Parathyroid adenoma (tissue), 2 donors: Measurements from ENCODE around the gene FAAH.

ENCODE experiments used
- H2AFZ ChIP-seq: fragments of 300-600 bp; sonication (generic); one replicate; pipeline ENCODE4 v1.7.0; 2017; ENCODE audit warnings: antibody characterized with exemption, mild to moderate bottlenecking
- H3K27ac ChIP-seq: fragments of 300-600 bp; sonication (generic); one replicate; pipeline ENCODE4 v1.7.0; 2017
- H3K27me3 ChIP-seq: fragments of 300-600 bp; sonication (generic); one replicate; pipeline ENCODE4 v1.7.0; 2017; ENCODE audit warnings: low read length; ENCODE audit not compliant: control insufficient read depth, insufficient read depth
- H3K36me3 ChIP-seq: fragments of 300-600 bp; sonication (generic); one replicate; pipeline ENCODE4 v1.7.0; 2017; ENCODE audit warnings: low read length; ENCODE audit not compliant: control insufficient read depth, insufficient read depth
- H3K4me1 ChIP-seq: fragments of 300-600 bp; sonication (generic); one replicate; pipeline ENCODE4 v1.7.0; 2017; ENCODE audit warnings: control low read depth
- H3K4me2 ChIP-seq: fragments of 300-600 bp; sonication (generic); one replicate; pipeline ENCODE4 v1.7.0; 2017; ENCODE audit warnings: low read length
- H3K4me3 ChIP-seq: fragments of 300-600 bp; sonication (generic); one replicate; pipeline ENCODE4 v1.7.0; 2017; ENCODE audit warnings: low read depth, low read length
- H3K79me2 ChIP-seq: fragments of 300-600 bp; sonication (generic); one replicate; pipeline ENCODE4 v1.7.0; 2017; ENCODE audit warnings: control low read depth
- H3K9ac ChIP-seq: fragments of 300-600 bp; sonication (generic); one replicate; pipeline ENCODE4 v1.7.0; 2017; ENCODE audit warnings: mild to moderate bottlenecking
- H3K9me3 ChIP-seq: fragments of 300-600 bp; sonication (generic); one replicate; pipeline ENCODE4 v1.7.0; 2017; ENCODE audit warnings: low read length; ENCODE audit not compliant: control insufficient read depth
- TF ChIP-seq, protein P1 (sequence below): fragments of 300-600 bp; sonication (generic); IDR thresholded peaks from one replicate; pipeline ENCODE4 v1.7.0; 2017; ENCODE audit warnings: antibody characterized with exemption, mild to moderate bottlenecking
- donor health status: primary hyperparathyroidism.

Gene FAAH

DNA sequence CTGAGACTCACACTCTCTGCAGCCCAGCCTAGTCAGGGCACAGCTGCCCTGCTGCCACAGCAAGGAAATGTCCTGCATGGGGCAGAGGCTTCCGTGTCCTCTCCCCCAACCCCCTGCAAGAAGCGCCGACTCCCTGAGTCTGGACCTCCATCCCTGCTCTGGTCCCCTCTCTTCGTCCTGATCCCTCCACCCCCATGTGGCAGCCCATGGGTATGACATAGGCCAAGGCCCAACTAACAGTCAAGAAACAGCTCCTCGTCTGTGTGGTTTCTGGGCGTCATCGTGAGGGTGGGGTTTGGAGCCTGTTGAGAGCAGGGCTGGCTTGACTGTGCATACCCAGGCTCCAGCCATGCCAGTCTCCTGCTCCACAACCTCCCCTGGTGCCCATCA lies 19.5 kb downstream of the FAAH start:
- no peak overlapping the region for H3K9ac ChIP-seq
- H2AFZ ChIP-seq, result no peak overlapping the region
- H3K36me3 ChIP-seq, result no peaks in the 10 kb centered on the region

DNA sequence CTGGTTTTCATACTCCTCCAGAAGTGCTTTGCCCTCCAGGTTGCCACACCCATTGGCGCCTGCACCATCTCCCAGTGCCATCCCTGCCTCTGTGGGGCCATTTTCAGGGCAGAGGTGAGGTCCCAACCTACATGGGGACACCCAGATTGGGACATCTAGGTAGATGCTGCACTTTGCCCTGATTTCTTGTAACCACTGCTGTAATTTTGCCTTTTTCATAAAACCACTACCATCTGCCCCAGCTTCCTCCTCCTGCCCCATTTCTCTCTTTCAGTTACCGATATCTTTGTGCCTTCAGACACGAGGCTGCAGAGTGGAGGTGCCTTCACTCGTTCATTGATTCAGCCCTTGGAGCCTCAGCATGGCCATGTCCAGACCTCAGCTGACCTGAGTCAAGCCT lies 21.4 kb downstream of the FAAH start:
- H3K9ac ChIP-seq, result no peak overlapping the region
- no peak overlapping the region for H3K4me2 ChIP-seq
- TF ChIP-seq, protein P1, sequence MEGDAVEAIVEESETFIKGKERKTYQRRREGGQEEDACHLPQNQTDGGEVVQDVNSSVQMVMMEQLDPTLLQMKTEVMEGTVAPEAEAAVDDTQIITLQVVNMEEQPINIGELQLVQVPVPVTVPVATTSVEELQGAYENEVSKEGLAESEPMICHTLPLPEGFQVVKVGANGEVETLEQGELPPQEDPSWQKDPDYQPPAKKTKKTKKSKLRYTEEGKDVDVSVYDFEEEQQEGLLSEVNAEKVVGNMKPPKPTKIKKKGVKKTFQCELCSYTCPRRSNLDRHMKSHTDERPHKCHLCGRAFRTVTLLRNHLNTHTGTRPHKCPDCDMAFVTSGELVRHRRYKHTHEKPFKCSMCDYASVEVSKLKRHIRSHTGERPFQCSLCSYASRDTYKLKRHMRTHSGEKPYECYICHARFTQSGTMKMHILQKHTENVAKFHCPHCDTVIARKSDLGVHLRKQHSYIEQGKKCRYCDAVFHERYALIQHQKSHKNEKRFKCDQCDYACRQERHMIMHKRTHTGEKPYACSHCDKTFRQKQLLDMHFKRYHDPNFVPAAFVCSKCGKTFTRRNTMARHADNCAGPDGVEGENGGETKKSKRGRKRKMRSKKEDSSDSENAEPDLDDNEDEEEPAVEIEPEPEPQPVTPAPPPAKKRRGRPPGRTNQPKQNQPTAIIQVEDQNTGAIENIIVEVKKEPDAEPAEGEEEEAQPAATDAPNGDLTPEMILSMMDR, result no peak
- no peaks in the 10 kb centered on the region for H3K36me3 ChIP-seq
- no peak overlapping the region for H2AFZ ChIP-seq
- H3K79me2 ChIP-seq, result no peaks in the 10 kb centered on the region
- H3K4me1 ChIP-seq, result peaks cover 3% of the 10 kb centered on the region
- no peak overlapping the region for H3K4me3 ChIP-seq
- no peaks in the 10 kb centered on the region for H3K9me3 ChIP-seq
- H3K27ac ChIP-seq, result no peak overlapping the region
- H3K27me3 ChIP-seq, result no peaks in the 10 kb centered on the region

More for the DNA sequence above, 19.5 kb downstream of the FAAH start:
- no peaks in the 10 kb centered on the region for H3K27me3 ChIP-seq
- no peak overlapping the region for H3K4me2 ChIP-seq
- TF ChIP-seq, protein P1, result no peak
- H3K4me1 ChIP-seq, result peaks cover 3% of the 10 kb centered on the region
- no peak overlapping the region for H3K27ac ChIP-seq
- H3K9me3 ChIP-seq, result no peaks in the 10 kb centered on the region
- H3K4me3 ChIP-seq, result no peak overlapping the region
- no peaks in the 10 kb centered on the region for H3K79me2 ChIP-seq

DNA sequence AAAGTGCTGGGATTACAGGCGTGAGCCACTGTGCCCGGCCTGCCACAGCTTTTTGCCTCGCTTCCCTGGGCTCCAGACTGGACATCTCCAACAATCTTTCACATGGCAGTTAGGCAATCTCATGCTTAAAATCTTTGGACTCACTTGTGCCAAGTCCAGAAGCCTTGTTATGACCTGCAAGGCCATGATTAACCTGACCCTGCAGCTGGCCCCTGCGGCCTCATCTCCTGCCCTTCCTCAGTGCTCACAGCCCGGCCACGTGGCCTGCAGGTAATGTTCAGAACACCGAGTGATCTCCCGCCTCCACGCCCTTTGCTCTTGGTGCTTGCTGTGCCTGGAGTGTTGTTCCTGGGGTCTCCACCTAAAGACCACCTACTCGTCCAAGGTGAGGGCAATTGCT lies 24.9 kb downstream of the FAAH start:
- Histone ChIP-seq H3K27me3 (no peaks in the 10 kb centered on the region), H3K9ac (no peak overlapping the region)
- TF ChIP-seq, protein P1, result no peak

DNA sequence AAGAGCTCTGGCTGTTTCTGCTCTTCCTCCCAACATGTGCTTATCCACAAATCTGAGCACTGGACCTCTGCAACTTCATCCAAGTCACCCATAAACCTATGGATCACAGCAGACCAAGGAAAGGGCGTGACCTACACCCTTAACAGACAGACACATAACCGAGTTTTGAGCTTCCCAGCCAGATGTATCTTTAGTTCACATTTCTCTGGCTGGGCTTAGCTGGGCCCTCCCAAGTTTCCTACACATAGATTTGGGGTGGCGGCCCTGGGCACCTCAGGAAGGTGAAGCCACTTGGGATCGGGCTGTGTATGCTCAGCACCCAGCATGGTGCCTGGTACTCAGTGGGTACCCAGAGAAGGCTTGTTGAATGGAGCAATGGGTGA lies 26.4 kb downstream of the FAAH start:
- Histone ChIP-seq H3K4me2 (no peak overlapping the region), H3K79me2 (no peaks in the 10 kb centered on the region), H3K27me3 (no peaks in the 10 kb centered on the region), H3K9me3 (no peaks in the 10 kb centered on the region), H2AFZ (no peak overlapping the region), H3K9ac (no peak overlapping the region), H3K36me3 (no peaks in the 10 kb centered on the region), H3K27ac (no peak overlapping the region), H3K4me3 (no peak overlapping the region), H3K4me1 (no peaks in the 10 kb centered on the region)
- TF ChIP-seq, protein P1, result no peak

More for the DNA sequence above, 24.9 kb downstream of the FAAH start:
- Histone ChIP-seq H2AFZ (no peak overlapping the region), H3K4me1 (no peaks in the 10 kb centered on the region), H3K27ac (no peak overlapping the region), H3K4me3 (no peak overlapping the region), H3K79me2 (no peaks in the 10 kb centered on the region), H3K36me3 (no peaks in the 10 kb centered on the region), H3K4me2 (no peak overlapping the region), H3K9me3 (no peaks in the 10 kb centered on the region)

DNA sequence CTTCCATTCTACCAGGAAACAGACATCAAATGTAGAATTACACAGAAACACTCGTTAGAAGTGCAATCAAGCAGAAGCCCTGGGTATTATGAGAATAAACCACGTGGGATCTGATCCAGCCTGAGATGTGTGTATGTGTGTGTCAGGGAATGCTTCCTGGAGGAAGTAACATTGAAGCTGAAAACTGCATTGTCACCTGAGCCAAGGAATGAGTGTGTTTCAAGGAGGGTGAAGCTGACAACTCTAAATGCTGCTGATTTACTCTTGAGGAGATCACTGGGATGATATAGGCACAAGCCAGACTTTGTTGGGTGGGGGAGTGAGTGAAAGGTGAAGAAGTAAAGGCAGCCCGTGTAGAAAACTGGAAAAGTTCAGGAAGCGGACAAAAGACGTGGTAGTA lies 27.6 kb downstream of the FAAH start:
- H3K4me2 ChIP-seq, result no peak overlapping the region
- no peaks in the 10 kb centered on the region for H3K36me3 ChIP-seq
- no peaks in the 10 kb centered on the region for H3K79me2 ChIP-seq
- TF ChIP-seq, protein P1, result no peak
- H3K4me1 ChIP-seq, result no peaks in the 10 kb centered on the region
- H3K9me3 ChIP-seq, result no peaks in the 10 kb centered on the region
- no peak overlapping the region for H3K4me3 ChIP-seq
- no peak overlapping the region for H3K9ac ChIP-seq
- no peak overlapping the region for H3K27ac ChIP-seq
- H3K27me3 ChIP-seq, result no peaks in the 10 kb centered on the region
- no peak overlapping the region for H2AFZ ChIP-seq
